ENCODE measurements around the gene CEND1. TPM values are rescaled to one million over a fixed set of nuclear protein-coding genes. Genes with fewer than 3 reads are reported as not detected.

The CEND1 gene
- total and polyA plus RNA-seq, 2 donors (not counting 1 experiment from before 2014, with no cell fraction given), result 0.25 to 1.3 TPM

GRCh38 chr11:818396-819128 lies 28.7 kb upstream of the CEND1 start, which contains the start of gene PNPLA2:
Gene PNPLA2, plus strand, starts transcription at chr11:818914. Its CDS starts 805 bp downstream, at chr11:819719.
- Histone ChIP-seq H3K9ac (ENCODE audit: insufficient read depth, low read length) (peak within 1 kb of the TSS; percentile 90), H4K20me1 (ENCODE audit: control insufficient read depth, extremely low read depth, insufficient read depth, low read length) (no peaks in the 10 kb centered on the region), H3K36me3 (ENCODE audit: control insufficient read depth, insufficient read depth, low read length) (peaks cover 10% of the 10 kb centered on the region), H3K4me2 (ENCODE audit: extremely low read depth, insufficient read depth, low read length) (peak within 1 kb of the TSS; percentile 82), H3K27ac (ENCODE audit: insufficient read depth, low read length) (peak within 1 kb of the TSS; percentile 82), H3K4me1 (ENCODE audit: control insufficient read depth, extremely low read depth, insufficient read depth, low read length) (peaks cover 20% of the 10 kb centered on the region), H2AFZ (ENCODE audit: low read length) (peak within 1 kb of the TSS; percentile 46), H3K9me3 (ENCODE audit: control insufficient read depth, insufficient read depth, low read depth, low read length) (no peaks in the 10 kb centered on the region), H3K27me3 (ENCODE audit: control insufficient read depth, insufficient read depth, low read length) (no peaks in the 10 kb centered on the region), H3K4me3 (replicated peaks in 1 of 4; ENCODE audit: control extremely low read depth in 1 of 4, insufficient read depth in 1 of 4, low read depth in 3 of 4, low read length in 4 of 4) (peak within 1 kb of the TSS; percentile 46 to 81 (median 66)), H3K79me2 (ENCODE audit: control insufficient read depth, insufficient read depth, low read length) (peaks cover 16% of the 10 kb centered on the region)
- TF ChIP-seq, protein P1, sequence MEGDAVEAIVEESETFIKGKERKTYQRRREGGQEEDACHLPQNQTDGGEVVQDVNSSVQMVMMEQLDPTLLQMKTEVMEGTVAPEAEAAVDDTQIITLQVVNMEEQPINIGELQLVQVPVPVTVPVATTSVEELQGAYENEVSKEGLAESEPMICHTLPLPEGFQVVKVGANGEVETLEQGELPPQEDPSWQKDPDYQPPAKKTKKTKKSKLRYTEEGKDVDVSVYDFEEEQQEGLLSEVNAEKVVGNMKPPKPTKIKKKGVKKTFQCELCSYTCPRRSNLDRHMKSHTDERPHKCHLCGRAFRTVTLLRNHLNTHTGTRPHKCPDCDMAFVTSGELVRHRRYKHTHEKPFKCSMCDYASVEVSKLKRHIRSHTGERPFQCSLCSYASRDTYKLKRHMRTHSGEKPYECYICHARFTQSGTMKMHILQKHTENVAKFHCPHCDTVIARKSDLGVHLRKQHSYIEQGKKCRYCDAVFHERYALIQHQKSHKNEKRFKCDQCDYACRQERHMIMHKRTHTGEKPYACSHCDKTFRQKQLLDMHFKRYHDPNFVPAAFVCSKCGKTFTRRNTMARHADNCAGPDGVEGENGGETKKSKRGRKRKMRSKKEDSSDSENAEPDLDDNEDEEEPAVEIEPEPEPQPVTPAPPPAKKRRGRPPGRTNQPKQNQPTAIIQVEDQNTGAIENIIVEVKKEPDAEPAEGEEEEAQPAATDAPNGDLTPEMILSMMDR (conservative IDR thresholded peaks at IDR 0.05 in 1 of 2, IDR thresholded peaks at IDR 0.05 in 1 of 2; ENCODE audit: low read depth in 1 of 2, low read length in 2 of 2), result no peak
- TF ChIP-seq EZH2 (IDR thresholded peaks at IDR 0.05; ENCODE audit: low read length, missing control alignments), result no peak
- peak in 1 of 2 donors; percentile 56 for DNase-seq (ENCODE audit: low read depth in 2 of 2)

GRCh38 chr11:816433-816779 lies 26.5 kb upstream of the CEND1 start:
- Histone ChIP-seq H3K79me2 (ENCODE audit: control insufficient read depth, insufficient read depth, low read length) (peaks cover 26% of the 10 kb centered on the region), H3K27me3 (ENCODE audit: control insufficient read depth, insufficient read depth, low read length) (no peaks in the 10 kb centered on the region), H4K20me1 (ENCODE audit: control insufficient read depth, extremely low read depth, insufficient read depth, low read length) (no peaks in the 10 kb centered on the region), H3K36me3 (ENCODE audit: control insufficient read depth, insufficient read depth, low read length) (peaks cover 24% of the 10 kb centered on the region), H3K4me1 (ENCODE audit: control insufficient read depth, extremely low read depth, insufficient read depth, low read length) (peaks cover 18% of the 10 kb centered on the region), H2AFZ (ENCODE audit: low read length) (no peak overlapping the region), H3K9me3 (ENCODE audit: control insufficient read depth, insufficient read depth, low read depth, low read length) (no peaks in the 10 kb centered on the region), H3K4me3 (replicated peaks in 1 of 4; ENCODE audit: control extremely low read depth in 1 of 4, insufficient read depth in 1 of 4, low read depth in 3 of 4, low read length in 4 of 4) (no peak overlapping the region), H3K9ac (ENCODE audit: insufficient read depth, low read length) (no peak overlapping the region), H3K4me2 (ENCODE audit: extremely low read depth, insufficient read depth, low read length) (no peak overlapping the region), H3K27ac (ENCODE audit: insufficient read depth, low read length) (no peak overlapping the region)
- TF ChIP-seq, protein P1 (conservative IDR thresholded peaks at IDR 0.05 in 1 of 2, IDR thresholded peaks at IDR 0.05 in 1 of 2; ENCODE audit: low read depth in 1 of 2, low read length in 2 of 2), result no peak
- no peak for TF ChIP-seq EZH2 (IDR thresholded peaks at IDR 0.05; ENCODE audit: low read length, missing control alignments)
- DNase-seq (ENCODE audit: low read depth in 2 of 2), result no peak

DNA sequence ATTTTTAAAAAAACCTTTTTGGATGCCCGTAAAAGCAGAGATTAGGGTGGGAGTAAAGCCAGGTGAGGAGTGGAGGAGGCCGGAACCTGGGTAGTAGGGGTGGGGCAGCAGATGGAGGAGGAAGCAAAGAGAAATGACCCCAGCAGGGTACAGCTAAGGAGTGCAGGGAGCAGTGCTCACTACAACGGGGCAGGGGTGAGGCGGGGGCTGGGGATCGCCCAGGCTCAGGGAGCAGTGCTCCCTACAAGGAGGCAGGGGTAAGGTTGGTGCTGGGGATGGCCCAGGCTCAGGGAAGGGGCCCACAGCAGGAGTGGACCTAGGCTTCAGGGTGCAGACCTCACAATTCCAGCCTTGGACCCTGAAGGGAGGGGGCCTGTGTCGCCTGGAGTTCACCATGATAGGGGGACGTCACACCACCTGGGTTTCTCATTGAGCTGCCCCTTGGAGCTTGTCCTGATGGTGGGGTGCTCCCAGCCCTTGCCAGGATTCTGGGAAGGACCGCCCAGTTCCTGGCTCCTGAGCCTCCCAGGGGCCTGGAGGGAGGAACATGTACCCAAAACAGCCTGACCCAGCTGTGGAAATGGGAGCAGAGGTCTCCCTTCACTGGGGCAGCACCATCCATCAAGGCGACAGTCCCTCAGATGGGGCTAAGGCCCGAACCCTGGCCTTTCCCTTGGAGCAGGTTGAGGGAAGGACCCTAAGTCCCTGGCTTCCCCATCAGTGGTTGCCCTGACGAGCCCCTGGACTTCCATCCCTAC lies 26.0 kb upstream of the CEND1 start:
- Histone ChIP-seq H3K9me3 (ENCODE audit: control insufficient read depth, insufficient read depth, low read depth, low read length) (no peaks in the 10 kb centered on the region), H3K4me2 (ENCODE audit: extremely low read depth, insufficient read depth, low read length) (no peak overlapping the region), H3K4me3 (replicated peaks in 1 of 4; ENCODE audit: control extremely low read depth in 1 of 4, insufficient read depth in 1 of 4, low read depth in 3 of 4, low read length in 4 of 4) (no peak overlapping the region), H3K27ac (ENCODE audit: insufficient read depth, low read length) (no peak overlapping the region), H2AFZ (ENCODE audit: low read length) (no peak overlapping the region), H3K4me1 (ENCODE audit: control insufficient read depth, extremely low read depth, insufficient read depth, low read length) (peaks cover 18% of the 10 kb centered on the region), H3K36me3 (ENCODE audit: control insufficient read depth, insufficient read depth, low read length) (peaks cover 24% of the 10 kb centered on the region), H3K9ac (ENCODE audit: insufficient read depth, low read length) (no peak overlapping the region), H3K27me3 (ENCODE audit: control insufficient read depth, insufficient read depth, low read length) (no peaks in the 10 kb centered on the region), H4K20me1 (ENCODE audit: control insufficient read depth, extremely low read depth, insufficient read depth, low read length) (no peaks in the 10 kb centered on the region), H3K79me2 (ENCODE audit: control insufficient read depth, insufficient read depth, low read length) (peaks cover 26% of the 10 kb centered on the region)
- TF ChIP-seq, protein P1 (conservative IDR thresholded peaks at IDR 0.05 in 1 of 2, IDR thresholded peaks at IDR 0.05 in 1 of 2; ENCODE audit: low read depth in 1 of 2, low read length in 2 of 2), result no peak
- no peak for TF ChIP-seq EZH2 (IDR thresholded peaks at IDR 0.05; ENCODE audit: low read length, missing control alignments)
- DNase-seq (ENCODE audit: low read depth in 2 of 2), result no peak
